GM23338 (cell line): Measurements from ENCODE around the gene RPL7L1.

Experiments
- CREB1 ChIP-seq: fragments of 250-450 bp; sonication (Bioruptor Pico); IDR thresholded peaks from 2 replicates; pipeline ENCODE4 v1.5.0; 2020; ENCODE audit warnings: low read depth, mild to moderate bottlenecking, moderate library complexity
- CTCF ChIP-seq, 2 experiments: fragments of 200-600 bp in 1 of 2; sonication (generic) in 1 of 2; conservative IDR thresholded peaks; 2 replicates each; pipeline versions ENCODE4 v1.5.1 to v1.6.1; 2016 to 2017; ENCODE audit warnings: antibody characterized with exemption in 2 of 2, low read depth in 2 of 2, mild to moderate bottlenecking in 2 of 2, moderate library complexity in 1 of 2
- EZH2 ChIP-seq: fragments of 200-600 bp; sonication (generic); IDR thresholded peaks from one replicate; pipeline ENCODE4 v1.8.0; 2017; ENCODE audit warnings: antibody characterized with exemption, mild to moderate bottlenecking, low read depth; ENCODE audit not compliant: unreplicated experiment
- EZH2phosphoT487 ChIP-seq: fragments of 200-600 bp; sonication (generic); IDR thresholded peaks from one replicate; pipeline ENCODE4 v1.8.1; 2018; ENCODE audit warnings: antibody characterized with exemption; ENCODE audit not compliant: unreplicated experiment
- NANOG ChIP-seq: IDR thresholded peaks from 2 replicates; pipeline ENCODE4 v1.6.1; 2016; ENCODE audit warnings: antibody characterized with exemption, borderline replicate concordance
- POLR2AphosphoS5 ChIP-seq: IDR thresholded peaks from 2 replicates; pipeline ENCODE4 v1.6.1; 2016; ENCODE audit warnings: antibody characterized with exemption, low read depth
- REST ChIP-seq: IDR thresholded peaks from one replicate; pipeline ENCODE4 v1.6.1; 2018; ENCODE audit warnings: antibody characterized with exemption; ENCODE audit not compliant: unreplicated experiment

- TF ChIP-seq REST (no peak), CTCF (conservative IDR thresholded peaks at IDR 0.05; ENCODE audit: low read depth in 2 of 2) (no peak), EZH2 (no peak), EZH2phosphoT487 (no peak), CREB1 (CRISPR knock-in tag) (no peak), NANOG (no peak), POLR2AphosphoS5 (no peak)
Measured at GRCh38 chr6:42885702-42886101, 6.3 kb downstream of the RPL7L1 start.
